HepG2 (cell line): ENCODE results near the gene GRIK2. TPM values are rescaled to one million over a fixed set of nuclear protein-coding genes. Genes with fewer than 3 reads are reported as not detected.
A peak's percentile ranks its signal among the peaks of the same experiment; 100 is the strongest.

Experiments
- ATAC-seq: fragments of 200-7000 bp; cut with Tn5 transposase; 3 replicates; pipeline ENCODE4 v1.9.1; 2020; ENCODE audit warnings: mild to moderate bottlenecking, moderate library complexity
- Bru-seq: library from RNA; stranded (reverse); fragments of 400-500 nt; gene quantifications from one replicate; lab custom pipeline; 2021; lab: Mats Ljungman, UMichigan
- BruChase-seq, 2 experiments: library from RNA; stranded (reverse); fragments of 400-500 nt; gene quantifications; one replicate each; lab custom pipeline; 2021; lab: Mats Ljungman, UMichigan
- BruUV-seq: library from RNA; stranded (reverse); fragments of 400-500 nt; replicated peaks from 2 replicates; lab custom pipeline; 2021; lab: Mats Ljungman, UMichigan
- CTCF ChIA-PET: fragments of 300-600 bp; formaldehyde crosslinking; extraction: SDS; loops from one replicate; lab custom pipeline; 2021; ENCODE audit warnings: low total read pairs, inconsistent platforms, low intra/inter-chr PET ratio; lab: Yijun Ruan, JAX
- POLR2A ChIA-PET: fragments of 350-600 bp; sonication (Branson Sonifier 250); formaldehyde crosslinking; loops from one replicate; lab custom pipeline; 2020; ENCODE audit warnings: antibody characterized with exemption, inconsistent platforms; lab: Yijun Ruan, JAX
- DNase-seq: peaks from one replicate; pipeline ENCODE4 v3.0.0-alpha.2; 2015; ENCODE audit warnings: low spot score
- FAIRE-seq: peaks from 3 replicates; lab custom pipeline; 2011; peaks lifted over from hg19 to GRCh38; lab: Jason Lieb, UNC
- H2AFZ ChIP-seq: one replicate; pipeline ENCODE4 v1.6.1; 2011; ENCODE audit warnings: low read length, inconsistent platforms
- H3K27ac ChIP-seq: fragments of 300-600 bp; 3 replicates; pipeline ENCODE4 v1.8.0; 2011; ENCODE audit warnings: mixed run types, mild to moderate bottlenecking, mixed read lengths, low read length, inconsistent platforms; ENCODE audit not compliant: insufficient read depth; ENCODE audit errors: extremely low read length
- H3K27me3 ChIP-seq, 2 experiments: fragments of 200-600 bp in 1 of 2; 2 replicates in 1 of 2; 3 replicates in 1 of 2; pipeline versions ENCODE4 v1.6.0 to v1.8.0; 2011; ENCODE audit warnings: low read length in 2 of 2, mild to moderate bottlenecking in 2 of 2, moderate library complexity in 2 of 2, inconsistent platforms in 1 of 2; ENCODE audit not compliant: insufficient read depth in 2 of 2, control insufficient read depth in 1 of 2
- H3K36me3 ChIP-seq, 2 experiments: fragments of 200-600 bp in 1 of 2; replicated peaks in 1 of 2; 2 replicates in 1 of 2; 3 replicates in 1 of 2; pipeline versions ENCODE4 v1.5.1 to v1.8.0; 2011; ENCODE audit warnings: low read length in 2 of 2, inconsistent platforms in 1 of 2; ENCODE audit not compliant: insufficient read depth in 2 of 2, control insufficient read depth in 1 of 2
- H3K4me1 ChIP-seq: 2 replicates; pipeline ENCODE4 v1.5.1; 2012; ENCODE audit warnings: low read length, inconsistent platforms; ENCODE audit not compliant: insufficient read depth
- H3K4me2 ChIP-seq: 2 replicates; pipeline ENCODE4 v1.6.0; 2011; ENCODE audit warnings: low read depth, low read length, inconsistent platforms
- H3K4me3 ChIP-seq, 3 experiments: fragments of 200-600 bp in 1 of 3; sonication (generic), shearing (Covaris generic) in 1 of 3; replicated peaks in 1 of 3; 2 replicates each; pipeline ENCODE4 v1.5.1; 2011 to 2016; ENCODE audit warnings: low read length in 3 of 3, inconsistent platforms in 2 of 3, low read depth in 2 of 3, mild to moderate bottlenecking in 2 of 3, control low read depth in 1 of 3, mixed read lengths in 1 of 3; ENCODE audit not compliant: insufficient read depth in 1 of 3
- H3K79me2 ChIP-seq: one replicate; pipeline ENCODE4 v1.6.1; 2011; ENCODE audit warnings: low read length, inconsistent platforms; ENCODE audit not compliant: insufficient read depth
- H3K9ac ChIP-seq: 2 replicates; pipeline ENCODE4 v1.6.0; 2011; ENCODE audit warnings: mild to moderate bottlenecking, low read depth, low read length, inconsistent platforms; ENCODE audit not compliant: insufficient read depth
- H3K9me3 ChIP-seq: 2 replicates; pipeline ENCODE4 v1.5.1; 2012; ENCODE audit warnings: mild to moderate bottlenecking, low read length
- H4K20me1 ChIP-seq: 2 replicates; pipeline ENCODE4 v1.6.0; 2011; ENCODE audit warnings: inconsistent platforms, mild to moderate bottlenecking, low read length, moderate library complexity; ENCODE audit not compliant: insufficient read depth
- BCLAF1 ChIP-seq: fragments of 450-650 bp; IDR thresholded peaks from 2 replicates; pipeline ENCODE4 v1.6.1; 2017; ENCODE audit warnings: mild to moderate bottlenecking
- IKZF4 ChIP-seq: sonication (generic); formaldehyde crosslinking; IDR thresholded peaks from 2 replicates; pipeline ENCODE4 v1.5.1; 2020; ENCODE audit warnings: borderline replicate concordance, mild to moderate bottlenecking, low read depth, missing genetic modification reagents; ENCODE audit errors: not compliant biosample characterization
- NRL ChIP-seq: sonication (generic); formaldehyde crosslinking; IDR thresholded peaks from 2 replicates; pipeline ENCODE4 v1.5.0; 2020; ENCODE audit warnings: missing genetic modification reagents, mild to moderate bottlenecking, moderate library complexity, borderline replicate concordance
- RFXAP ChIP-seq: sonication (generic); formaldehyde crosslinking; IDR thresholded peaks from 2 replicates; pipeline ENCODE4 v1.4.0; 2020; ENCODE audit warnings: missing genetic modification reagents, borderline replicate concordance
- STAG1 ChIP-seq: sonication (generic); formaldehyde crosslinking; IDR thresholded peaks from 2 replicates; pipeline ENCODE4 v1.4.0; 2020; ENCODE audit warnings: missing genetic modification reagents
- THAP11 ChIP-seq: IDR thresholded peaks from 2 replicates; pipeline ENCODE4 v1.6.1; 2016; ENCODE audit warnings: missing biosample characterization, missing genetic modification reagents
- ZNF629 ChIP-seq: sonication (generic); formaldehyde crosslinking; conservative IDR thresholded peaks from 2 replicates; pipeline ENCODE4 v1.5.0; 2020; ENCODE audit warnings: missing genetic modification reagents
- WGBS: methylation state at CpG from one replicate; pipeline ENCODE4 v1.1.6; 2017; ENCODE audit warnings: low lambda C conversion rate; 5-methylcytosine and 5-hydroxymethylcytosine counted together
- in situ Hi-C: cut with HindIII; loops from 2 replicates; pipeline ENCODE4 v1.10.0; 2017; ENCODE audit warnings: low pct_unique_long_range_greater_than_20kb; ENCODE audit not compliant: extremely low pct_ligation_motif_present
- intact Hi-C: fragments of 100-400 bp; cut with micrococcal nuclease; formaldehyde crosslinking; loops from one replicate; pipeline ENCODE4 v1.10.0; 2022; ENCODE audit not compliant: unreplicated experiment
- long read RNA-seq, 2 experiments: library from RNA in 1 of 2; library from polyadenylated mRNA in 1 of 2; stranded (forward) in 1 of 2; unstranded in 1 of 2; transcript quantifications; one replicate each; pipeline ENCODE4 v2.0.0, GENCODE V29; 2019 to 2022
- polyA minus RNA-seq, 3 experiments: library from RNA; depleted of rRNA, polyadenylated mRNA; stranded (reverse); fragments of >200 nt; gene quantifications; 2 replicates each; pipeline ENCODE4 v1.2.3, GENCODE V29; 2011; ENCODE audit warnings: low replicate concordance in 1 of 3
- polyA plus RNA-seq, 8 experiments: library from polyadenylated mRNA; depleted of rRNA in 3 of 8; stranded (reverse) in 7 of 8; unstranded in 1 of 8; fragments of >200 nt; fragmentation: Illumina TruSeq in 4 of 8; extraction: Trizol in 4 of 8; gene quantifications; 2 replicates each; pipeline versions ENCODE4 v1.2.1 to v1.2.3, GENCODE V29; 2011 to 2016; ENCODE audit warnings: low read depth in 4 of 8, missing spikeins in 1 of 8, mixed read lengths in 1 of 8; ENCODE audit not compliant: insufficient read depth in 1 of 8
- total RNA-seq, 5 experiments: library from RNA; depleted of rRNA; stranded (reverse); fragments of >200 nt; fragmentation: Illumina TruSeq; extraction: Trizol; gene quantifications; 2 replicates each; pipeline ENCODE4 v1.2.3, GENCODE V29; 2016; ENCODE audit warnings: low read depth in 1 of 5
- TF ChIP-seq, protein P1 (sequence below): sonication (generic); formaldehyde crosslinking; IDR thresholded peaks from 2 replicates; pipeline ENCODE4 v1.4.0; 2020; ENCODE audit warnings: low read depth, mild to moderate bottlenecking, missing genetic modification reagents
- TF ChIP-seq, protein P2 (sequence below): sonication (generic); formaldehyde crosslinking; IDR thresholded peaks from 2 replicates; pipeline ENCODE4 v1.9.0; 2021; ENCODE audit warnings: missing genetic modification reagents, borderline replicate concordance
- TF ChIP-seq, protein P3 (sequence below): sonication (generic); formaldehyde crosslinking; IDR thresholded peaks from 2 replicates; pipeline ENCODE4 v1.9.0; 2022; ENCODE audit warnings: missing genetic modification reagents, mild to moderate bottlenecking, borderline replicate concordance

The GRIK2 gene
- total RNA-seq (2016; rRNA removed; fragmentation: Illumina TruSeq; extraction: Trizol) (not detected in 2 replicates), polyA plus RNA-seq (2011; rRNA removed) (not detected in 2 replicates), polyA minus RNA-seq (2011; rRNA and poly(A)+ RNA removed; ENCODE audit: low replicate concordance) (8.3 TPM in 1 of 2 replicates, not detected in the other), Bru-seq, nascent RNA (percentile 3 among the genes with signal in this experiment), BruChase-seq, experiment 1, labeled RNA remaining after a 6-hour chase (percentile 2 among the genes with signal in this experiment), BruChase-seq, experiment 2, labeled RNA remaining after a 2-hour chase (percentile 3 among the genes with signal in this experiment)
- not detected in 2 replicates for total RNA-seq (2016; cell fraction: cytosol; rRNA removed; fragmentation: Illumina TruSeq; extraction: Trizol; ENCODE audit: low read depth)
- not detected in 2 replicates for total RNA-seq (2016; cell fraction: insoluble cytoplasmic fraction; rRNA removed; fragmentation: Illumina TruSeq; extraction: Trizol)
- total RNA-seq (2016; cell fraction: membrane; rRNA removed; fragmentation: Illumina TruSeq; extraction: Trizol), result not detected in 2 replicates
- total RNA-seq (2016; cell fraction: nucleus; rRNA removed; fragmentation: Illumina TruSeq; extraction: Trizol), result not detected in 2 replicates
- polyA plus RNA-seq (2011; cell fraction: cytosol; rRNA removed), result not detected in 2 replicates
- polyA plus RNA-seq (2011; cell fraction: nucleus; rRNA removed), result not detected in 2 replicates
- polyA plus RNA-seq (2012), result not detected in 2 replicates
- not detected in 2 replicates for polyA plus RNA-seq (2016; cell fraction: cytosol; fragmentation: Illumina TruSeq; extraction: Trizol; ENCODE audit: low read depth)
- not detected in 2 replicates for polyA plus RNA-seq (2016; cell fraction: insoluble cytoplasmic fraction; fragmentation: Illumina TruSeq; extraction: Trizol; ENCODE audit: low read depth)
- not detected in 2 replicates for polyA plus RNA-seq (2016; cell fraction: membrane; fragmentation: Illumina TruSeq; extraction: Trizol; ENCODE audit: low read depth)
- not detected in 2 replicates for polyA plus RNA-seq (2016; cell fraction: nucleus; fragmentation: Illumina TruSeq; extraction: Trizol; ENCODE audit: insufficient read depth, low read depth)
- polyA minus RNA-seq (2011; cell fraction: cytosol; rRNA and poly(A)+ RNA removed), result not detected in 2 replicates
- polyA minus RNA-seq (2011; cell fraction: nucleus; rRNA and poly(A)+ RNA removed), result not detected in 2 replicates
- long read RNA-seq, experiment 1, result 0 reads
- long read RNA-seq, experiment 2, result 0 reads

DNA sequence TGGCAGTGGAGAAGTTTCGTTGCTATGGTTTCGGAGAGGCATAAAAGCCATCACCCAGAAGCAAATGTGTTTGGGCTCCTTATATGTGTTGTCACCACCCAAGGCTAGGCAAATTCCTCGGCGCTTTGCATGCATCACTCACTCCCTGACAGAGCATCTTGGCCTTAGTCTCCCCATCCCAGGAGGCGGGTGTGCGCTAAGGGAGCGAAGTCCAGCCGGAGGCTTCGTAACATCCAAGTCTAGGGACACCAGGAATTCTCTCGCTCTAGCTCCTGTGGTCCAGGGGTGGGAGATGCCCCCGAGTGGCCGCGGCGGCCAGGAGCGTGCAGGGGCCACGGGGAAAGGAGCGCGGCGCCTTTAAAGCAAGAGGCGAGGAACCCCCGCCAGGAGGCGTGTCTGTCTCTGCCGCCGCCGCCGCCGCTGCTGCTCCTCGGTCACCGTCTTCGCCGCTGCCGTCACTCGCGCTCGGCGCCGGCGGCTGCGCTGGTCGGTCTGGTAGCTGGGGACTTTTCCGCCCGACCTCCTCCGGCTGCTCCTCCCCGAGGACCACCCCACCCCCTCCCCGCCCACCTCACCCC lies at the start of gene GRIK2:
GRIK2 (plus strand) TSS at position 458 of the 578 bp plus-strand sequence.
- no peaks in the 10 kb centered on the region for H4K20me1 ChIP-seq
- in situ Hi-C loops, result no loop called here
- no CpG with 5 or more reads among the region's 45 CpGs for WGBS
- no peak within 1 kb of the TSS for H2AFZ ChIP-seq
- no peak for DNase-seq
- peak; percentile 80 for ATAC-seq
- intact Hi-C loops, result no loop called here
- no peaks in the 10 kb centered on the region for H3K9me3 ChIP-seq
- no peaks in the 10 kb centered on the region for H3K36me3 ChIP-seq
- BruUV-seq, result no TSS peak
- 0 out of 2 replicates have a peak within 1 kb of the TSS, but pooled peaks have one; percentile 1 for H3K4me2 ChIP-seq
- ChIA-PET POLR2A (no interaction called here), CTCF (no interaction called here)
- no peak within 1 kb of the TSS for H3K27ac ChIP-seq
- H3K4me1 ChIP-seq, result no peaks in the 10 kb centered on the region
- no peak for FAIRE-seq
- no peaks in the 10 kb centered on the region for H3K79me2 ChIP-seq
- H3K4me3 ChIP-seq, result no peak within 1 kb of the TSS
- H3K9ac ChIP-seq, result no peak within 1 kb of the TSS
- H3K27me3 ChIP-seq, result peaks cover 5 to 29% of the 10 kb centered on the region in 2 experiments
- TF ChIP-seq, protein P1, sequence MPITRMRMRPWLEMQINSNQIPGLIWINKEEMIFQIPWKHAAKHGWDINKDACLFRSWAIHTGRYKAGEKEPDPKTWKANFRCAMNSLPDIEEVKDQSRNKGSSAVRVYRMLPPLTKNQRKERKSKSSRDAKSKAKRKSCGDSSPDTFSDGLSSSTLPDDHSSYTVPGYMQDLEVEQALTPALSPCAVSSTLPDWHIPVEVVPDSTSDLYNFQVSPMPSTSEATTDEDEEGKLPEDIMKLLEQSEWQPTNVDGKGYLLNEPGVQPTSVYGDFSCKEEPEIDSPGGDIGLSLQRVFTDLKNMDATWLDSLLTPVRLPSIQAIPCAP (CRISPR knock-in tag), result no peak
- TF ChIP-seq NRL, result no peak
- TF ChIP-seq STAG1 (CRISPR knock-in tag), result 0 out of 2 replicates have a peak, but pooled peaks have one; percentile 4
- no peak for TF ChIP-seq THAP11
- no peak for TF ChIP-seq ZNF629
- no peak for TF ChIP-seq RFXAP (CRISPR knock-in tag)
- TF ChIP-seq BCLAF1, result no peak
- TF ChIP-seq, protein P2, sequence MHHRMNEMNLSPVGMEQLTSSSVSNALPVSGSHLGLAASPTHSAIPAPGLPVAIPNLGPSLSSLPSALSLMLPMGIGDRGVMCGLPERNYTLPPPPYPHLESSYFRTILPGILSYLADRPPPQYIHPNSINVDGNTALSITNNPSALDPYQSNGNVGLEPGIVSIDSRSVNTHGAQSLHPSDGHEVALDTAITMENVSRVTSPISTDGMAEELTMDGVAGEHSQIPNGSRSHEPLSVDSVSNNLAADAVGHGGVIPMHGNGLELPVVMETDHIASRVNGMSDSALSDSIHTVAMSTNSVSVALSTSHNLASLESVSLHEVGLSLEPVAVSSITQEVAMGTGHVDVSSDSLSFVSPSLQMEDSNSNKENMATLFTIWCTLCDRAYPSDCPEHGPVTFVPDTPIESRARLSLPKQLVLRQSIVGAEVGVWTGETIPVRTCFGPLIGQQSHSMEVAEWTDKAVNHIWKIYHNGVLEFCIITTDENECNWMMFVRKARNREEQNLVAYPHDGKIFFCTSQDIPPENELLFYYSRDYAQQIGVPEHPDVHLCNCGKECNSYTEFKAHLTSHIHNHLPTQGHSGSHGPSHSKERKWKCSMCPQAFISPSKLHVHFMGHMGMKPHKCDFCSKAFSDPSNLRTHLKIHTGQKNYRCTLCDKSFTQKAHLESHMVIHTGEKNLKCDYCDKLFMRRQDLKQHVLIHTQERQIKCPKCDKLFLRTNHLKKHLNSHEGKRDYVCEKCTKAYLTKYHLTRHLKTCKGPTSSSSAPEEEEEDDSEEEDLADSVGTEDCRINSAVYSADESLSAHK (CRISPR knock-in tag), result no peak
- TF ChIP-seq, protein P3, sequence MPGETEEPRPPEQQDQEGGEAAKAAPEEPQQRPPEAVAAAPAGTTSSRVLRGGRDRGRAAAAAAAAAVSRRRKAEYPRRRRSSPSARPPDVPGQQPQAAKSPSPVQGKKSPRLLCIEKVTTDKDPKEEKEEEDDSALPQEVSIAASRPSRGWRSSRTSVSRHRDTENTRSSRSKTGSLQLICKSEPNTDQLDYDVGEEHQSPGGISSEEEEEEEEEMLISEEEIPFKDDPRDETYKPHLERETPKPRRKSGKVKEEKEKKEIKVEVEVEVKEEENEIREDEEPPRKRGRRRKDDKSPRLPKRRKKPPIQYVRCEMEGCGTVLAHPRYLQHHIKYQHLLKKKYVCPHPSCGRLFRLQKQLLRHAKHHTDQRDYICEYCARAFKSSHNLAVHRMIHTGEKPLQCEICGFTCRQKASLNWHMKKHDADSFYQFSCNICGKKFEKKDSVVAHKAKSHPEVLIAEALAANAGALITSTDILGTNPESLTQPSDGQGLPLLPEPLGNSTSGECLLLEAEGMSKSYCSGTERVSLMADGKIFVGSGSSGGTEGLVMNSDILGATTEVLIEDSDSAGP (CRISPR knock-in tag), result peak; percentile 90
- no peak for TF ChIP-seq IKZF4
